ENCODE data around the gene KIAA0319L. TPM values are rescaled to one million over a fixed set of nuclear protein-coding genes. Genes with fewer than 3 reads are reported as not detected.

The KIAA0319L gene
- total and polyA plus RNA-seq, 2 donors (not counting 3 experiments of a cell fraction or from before 2014, with no cell fraction given) = 31.4 to 43.4 TPM

DNA sequence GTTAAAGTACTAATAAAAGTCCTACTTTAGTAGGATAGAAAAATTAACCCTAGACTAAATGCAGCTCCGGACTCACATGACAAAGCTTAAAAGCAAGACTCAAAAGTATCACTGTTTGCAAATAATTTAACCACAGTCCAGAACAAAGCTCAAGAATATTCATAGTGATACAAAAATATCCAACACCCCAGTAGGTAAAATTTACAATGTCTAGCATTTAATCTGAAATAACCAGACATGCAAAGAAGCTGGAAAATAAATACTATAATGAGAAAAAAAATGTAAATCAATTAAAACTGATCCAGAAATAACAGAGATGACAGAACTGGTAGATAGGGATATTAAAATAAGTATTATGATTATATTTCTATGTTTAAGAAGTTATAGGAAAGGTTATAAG lies 67.0 kb downstream of the KIAA0319L start:
- Histone ChIP-seq H3K36me3 (ENCODE audit: control insufficient read depth in 2 of 2, extremely low read depth in 1 of 2, insufficient read depth in 2 of 2, low read length in 2 of 2) (no peaks in the 10 kb centered on the region), H3K4me3 (replicated peaks in 1 of 3; ENCODE audit: insufficient read depth in 1 of 3, low read depth in 1 of 3, low read length in 3 of 3) (no peak overlapping the region), H3K9ac (replicated peaks; ENCODE audit: extremely low read depth, insufficient read depth, low read length) (no peak overlapping the region), H3K27ac (ENCODE audit: insufficient read depth, low read depth, low read length) (no peak overlapping the region), H3K79me2 (ENCODE audit: control insufficient read depth, insufficient read depth, low read length) (no peaks in the 10 kb centered on the region), H3K4me1 (ENCODE audit: control insufficient read depth, extremely low read depth, insufficient read depth, low read length) (no peaks in the 10 kb centered on the region), H3K27me3 (ENCODE audit: control insufficient read depth in 2 of 2, insufficient read depth in 2 of 2, low read length in 2 of 2) (no peaks in the 10 kb centered on the region), H3K4me2 (ENCODE audit: insufficient read depth, low read length) (no peak overlapping the region), H3K9me1 (replicated peaks; ENCODE audit: control insufficient read depth, extremely low read depth, insufficient read depth, low read length) (no peaks in the 10 kb centered on the region), H4K20me1 (replicated peaks; ENCODE audit: control insufficient read depth, extremely low read depth, insufficient read depth, low read length) (no peaks in the 10 kb centered on the region), H2AFZ (ENCODE audit: low read depth, low read length) (no peak overlapping the region), H3K9me3 (replicated peaks; ENCODE audit: control insufficient read depth, insufficient read depth, low read length) (no peaks in the 10 kb centered on the region)
- FAIRE-seq = no peak
- intact Hi-C loops (cut with micrococcal nuclease) = no loop called here
- no peak for DNase-seq (ENCODE audit: low read depth, low spot score)
- ChIA-PET CTCF (interaction anchor here (0.8 kb wide), 1 partner anchor 33 kb away, joined by 3 read pairs; no protein-coding TSS in a partner anchor), POLR2A (no interaction called here)
- dilution Hi-C loops (cut with MboI; ENCODE audit: extremely low pct_ligation_motif_present, low sequenced_read_pairs) = no loop called here
- no peak for TF ChIP-seq GATA2 (IDR thresholded peaks at IDR 0.05; ENCODE audit: insufficient read depth, insufficient read length, low read depth, low read length)
- TF ChIP-seq POLR2A (IDR thresholded peaks at IDR 0.05; ENCODE audit: low read depth, low read length) = no peak
- TF ChIP-seq MYC (IDR thresholded peaks at IDR 0.05; ENCODE audit: low read depth, low read length) = no peak
- no peak for TF ChIP-seq CTCF (IDR thresholded peaks at IDR 0.05; ENCODE audit: extremely low read depth in 1 of 2, insufficient read depth in 1 of 2, low read depth in 1 of 2, low read length in 2 of 2)
- TF ChIP-seq FOS (IDR thresholded peaks at IDR 0.05; ENCODE audit: borderline replicate concordance, insufficient read depth, low read length) = no peak
- TF ChIP-seq JUN (IDR thresholded peaks at IDR 0.05; ENCODE audit: borderline replicate concordance, insufficient read depth, insufficient read length, low read depth) = no peak
- TF ChIP-seq EZH2 (IDR thresholded peaks at IDR 0.05; ENCODE audit: borderline replicate concordance, low read depth, low read length, severe bottlenecking) = no peak
- TF ChIP-seq MAX (IDR thresholded peaks at IDR 0.05; ENCODE audit: insufficient read depth, insufficient read length) = no peak
- no peak for TF ChIP-seq POLR2AphosphoS5 (IDR thresholded peaks at IDR 0.05; ENCODE audit: insufficient read depth, low read depth, low read length)
- BruUV-seq (replicated peaks) = no TSS peak
